AG04449 (cell line): Measurements from ENCODE around the gene CLTA.

ENCODE experiments used
- CTCF ChIA-PET: fragments of 350-600 bp; formaldehyde crosslinking; extraction: SDS; loops from one replicate; lab custom pipeline; 2021; ENCODE audit warnings: antibody characterized with exemption; lab: Yijun Ruan, JAX
- POLR2A ChIA-PET: fragments of 400-600, 350-600 bp; formaldehyde crosslinking; extraction: SDS; loops from one replicate; lab custom pipeline; 2020; ENCODE audit warnings: antibody characterized with exemption, inconsistent platforms; lab: Yijun Ruan, JAX
- DNase-seq: peaks from one replicate; pipeline ENCODE4 v3.0.0-alpha.2; 2010; ENCODE audit warnings: low read depth, low spot score
- H3K4me3 ChIP-seq: 2 replicates; pipeline ENCODE4 v1.5.1; 2011; ENCODE audit warnings: low read depth, mild to moderate bottlenecking, control low read depth, low read length
- TF ChIP-seq, protein P1 (sequence below): IDR thresholded peaks from one replicate; pipeline ENCODE4 v1.5.1; 2011; ENCODE audit warnings: mild to moderate bottlenecking, moderate library complexity, low read length, control low read depth, inconsistent platforms; ENCODE audit not compliant: insufficient read depth; ENCODE audit errors: missing control alignments

Gene CLTA

DNA sequence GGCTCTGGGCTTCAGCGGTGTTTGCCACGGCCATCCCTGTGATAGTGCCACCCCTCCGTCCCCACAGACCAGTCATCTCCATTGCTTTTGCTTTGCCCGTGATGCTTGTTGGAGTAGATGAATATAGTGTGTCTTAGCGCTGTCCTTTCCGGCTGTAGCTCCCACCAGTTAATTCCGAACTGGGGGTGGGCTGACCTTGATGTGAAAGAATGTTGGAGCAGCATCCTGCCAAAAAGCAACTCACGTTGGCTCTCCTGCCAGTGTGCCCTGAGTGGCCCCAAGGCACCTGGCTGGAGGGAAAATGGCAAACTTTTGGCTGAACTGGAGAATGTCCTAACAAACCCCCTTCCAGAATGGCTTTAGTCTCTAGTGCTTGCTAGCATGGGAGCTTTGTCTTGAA lies 20.0 kb downstream of the CLTA start:
- no peak for DNase-seq
- TF ChIP-seq, protein P1, sequence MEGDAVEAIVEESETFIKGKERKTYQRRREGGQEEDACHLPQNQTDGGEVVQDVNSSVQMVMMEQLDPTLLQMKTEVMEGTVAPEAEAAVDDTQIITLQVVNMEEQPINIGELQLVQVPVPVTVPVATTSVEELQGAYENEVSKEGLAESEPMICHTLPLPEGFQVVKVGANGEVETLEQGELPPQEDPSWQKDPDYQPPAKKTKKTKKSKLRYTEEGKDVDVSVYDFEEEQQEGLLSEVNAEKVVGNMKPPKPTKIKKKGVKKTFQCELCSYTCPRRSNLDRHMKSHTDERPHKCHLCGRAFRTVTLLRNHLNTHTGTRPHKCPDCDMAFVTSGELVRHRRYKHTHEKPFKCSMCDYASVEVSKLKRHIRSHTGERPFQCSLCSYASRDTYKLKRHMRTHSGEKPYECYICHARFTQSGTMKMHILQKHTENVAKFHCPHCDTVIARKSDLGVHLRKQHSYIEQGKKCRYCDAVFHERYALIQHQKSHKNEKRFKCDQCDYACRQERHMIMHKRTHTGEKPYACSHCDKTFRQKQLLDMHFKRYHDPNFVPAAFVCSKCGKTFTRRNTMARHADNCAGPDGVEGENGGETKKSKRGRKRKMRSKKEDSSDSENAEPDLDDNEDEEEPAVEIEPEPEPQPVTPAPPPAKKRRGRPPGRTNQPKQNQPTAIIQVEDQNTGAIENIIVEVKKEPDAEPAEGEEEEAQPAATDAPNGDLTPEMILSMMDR = no peak
- H3K4me3 ChIP-seq = no peak overlapping the region
- ChIA-PET POLR2A (no interaction called here), CTCF (interaction anchor here (1.6 to 2.8 kb wide), 2 partner anchors 10 to 118 kb away, joined by 4 to 7 read pairs; no protein-coding TSS in a partner anchor)

- ChIA-PET CTCF (interaction anchor here (1.6 kb wide), 1 partner anchor 11 kb away, joined by 4 read pairs; no protein-coding TSS in a partner anchor), POLR2A (no interaction called here)
- no peak overlapping the region for H3K4me3 ChIP-seq
- TF ChIP-seq, protein P1 = no peak
- DNase-seq = no peak
These were observed 20.8 kb downstream of the CLTA start for GRCh38 chr9:36211510-36211909.

- no peak overlapping the region for H3K4me3 ChIP-seq
- TF ChIP-seq, protein P1 = no peak
- ChIA-PET POLR2A (no interaction called here), CTCF (interaction anchor here (0.9 to 1.8 kb wide), 7 partner anchors 10 to 423 kb away, joined by 3 to 7 read pairs (median 3); partner anchors contain the start of gene CLTA)
- DNase-seq = no peak
These were observed 22.7 kb downstream of the CLTA start for GRCh38 chr9:36213387-36213786.

DNA sequence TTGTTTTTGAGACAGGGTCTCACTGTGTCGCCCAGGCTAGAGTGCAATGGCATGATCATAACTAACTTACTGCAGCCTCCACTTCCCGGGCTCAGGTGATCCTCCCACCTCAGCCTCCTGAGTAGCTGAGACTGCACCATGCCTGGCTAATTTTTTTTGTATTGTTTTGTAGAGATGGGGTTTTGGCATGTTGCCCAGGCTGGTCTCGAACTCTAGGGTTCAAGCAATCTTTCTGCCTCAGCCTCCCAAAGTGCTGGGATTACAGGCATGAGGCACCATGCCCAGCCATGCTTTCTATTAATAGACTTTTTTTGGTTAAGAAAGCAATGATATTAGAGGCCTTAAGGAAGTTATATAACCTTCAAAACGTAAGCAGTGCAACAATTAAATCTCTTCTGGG lies 23.3 kb downstream of the CLTA start:
- TF ChIP-seq, protein P1 = no peak
- ChIA-PET POLR2A (no interaction called here), CTCF (interaction anchor here (1.0 to 2.5 kb wide), 4 partner anchors 21 to 115 kb away, joined by 3 to 11 read pairs (median 6); partner anchors contain the start of gene CLTA)
- no peak for DNase-seq
- no peak overlapping the region for H3K4me3 ChIP-seq

GRCh38 chr9:36214571-36214970 lies 23.9 kb downstream of the CLTA start:
- POLR2A ChIA-PET = no interaction called here
- no peak overlapping the region for H3K4me3 ChIP-seq
- DNase-seq = no peak
- TF ChIP-seq, protein P1 = no peak
- CTCF ChIA-PET = interaction anchor here (1.0 to 2.5 kb wide), 2 partner anchors 21 to 115 kb away, joined by 3 to 11 read pairs; no protein-coding TSS in a partner anchor

GRCh38 chr9:36217256-36217968 lies 26.7 kb downstream of the CLTA start:
- no peak for DNase-seq
- ChIA-PET CTCF (no interaction called here), POLR2A (interaction anchor here (1.3 kb wide), 2 partner anchors 10 to 24 kb away, joined by 4 read pairs; no protein-coding TSS in a partner anchor)
- TF ChIP-seq, protein P1 = no peak
- no peak overlapping the region for H3K4me3 ChIP-seq
